A673 (cell line): Measurements from ENCODE around the gene CNIH3. TPM values are rescaled to one million over a fixed set of nuclear protein-coding genes. Genes with fewer than 3 reads are reported as not detected.
"Not testable (repeated sequence)": the region's sequence is repeated elsewhere in the genome, so short reads cannot be mapped to it uniquely, and the experiment has no call there.

ENCODE experiments used
- Bru-seq: library from RNA; stranded (reverse); fragments of 400-500 nt; gene quantifications from one replicate; lab custom pipeline; 2021; lab: Mats Ljungman, UMichigan
- BruChase-seq, 2 experiments: library from RNA; stranded (reverse); fragments of 400-500 nt; gene quantifications; one replicate each; lab custom pipeline; 2021; lab: Mats Ljungman, UMichigan
- BruUV-seq: library from RNA; stranded (reverse); fragments of 400-500 nt; replicated peaks from 2 replicates; lab custom pipeline; 2021; lab: Mats Ljungman, UMichigan
- CTCF ChIA-PET: fragments of 300-600 bp; sonication (Branson Sonifier 250); formaldehyde crosslinking; loops from one replicate; lab custom pipeline; 2022; ENCODE audit warnings: antibody characterized with exemption; lab: Charles Lee
- POLR2A ChIA-PET: fragments of 300-600 bp; sonication (Branson Sonifier 250); formaldehyde crosslinking; loops from one replicate; lab custom pipeline; 2022; ENCODE audit warnings: antibody characterized with exemption; ENCODE audit not compliant: low non-redundant PET; lab: Charles Lee
- DNase-seq: peaks from one replicate; pipeline ENCODE4 v3.0.0-alpha.2; 2015; ENCODE audit warnings: low spot score
- H3K27ac ChIP-seq: fragments of 200-600 bp; sonication (generic); 2 replicates; pipeline ENCODE4 v1.5.1; 2016; ENCODE audit warnings: mixed run types, low read depth, mild to moderate bottlenecking, mixed read lengths, antibody characterized with exemption, low read length; ENCODE audit not compliant: poor library complexity, severe bottlenecking
- H3K27me3 ChIP-seq: fragments of 200-600 bp; sonication (generic); replicated peaks from 2 replicates; pipeline ENCODE4 v1.6.1; 2017; ENCODE audit warnings: mixed run types, low read depth, mild to moderate bottlenecking, mixed read lengths, antibody characterized with exemption, low read length; ENCODE audit not compliant: insufficient read depth, poor library complexity
- H3K36me3 ChIP-seq: fragments of 200-600 bp; sonication (generic); 2 replicates; pipeline ENCODE4 v1.6.1; 2016; ENCODE audit warnings: mixed run types, mild to moderate bottlenecking, mixed read lengths, antibody characterized with exemption, low read length; ENCODE audit not compliant: insufficient read depth, poor library complexity, severe bottlenecking
- H3K4me1 ChIP-seq: fragments of 200-600 bp; sonication (generic); 2 replicates; pipeline ENCODE4 v1.6.1; 2017; ENCODE audit warnings: mixed run types, mild to moderate bottlenecking, mixed read lengths, antibody characterized with exemption, low read length; ENCODE audit not compliant: insufficient read depth, poor library complexity, severe bottlenecking
- H3K4me3 ChIP-seq: fragments of 200-600 bp; sonication (generic); 2 replicates; pipeline ENCODE4 v1.5.1; 2016; ENCODE audit warnings: low read depth, mixed run types, mild to moderate bottlenecking, mixed read lengths, low read length; ENCODE audit not compliant: poor library complexity, severe bottlenecking
- H3K9me3 ChIP-seq: fragments of 200-600 bp; sonication (generic); 2 replicates; pipeline ENCODE4 v1.6.1; 2016; ENCODE audit warnings: mixed run types, low read depth, mild to moderate bottlenecking, mixed read lengths, antibody characterized with exemption, low read length; ENCODE audit not compliant: poor library complexity, severe bottlenecking
- EZH2 ChIP-seq: fragments of 200-600 bp; sonication (generic); IDR thresholded peaks from 2 replicates; pipeline ENCODE4 v1.6.1; 2017; ENCODE audit warnings: borderline replicate concordance, low read depth, mild to moderate bottlenecking, mixed read lengths, antibody characterized with exemption, low read length; ENCODE audit not compliant: poor library complexity, severe bottlenecking
- intact Hi-C: fragments of 100-400 bp; cut with micrococcal nuclease; formaldehyde crosslinking; loops from one replicate; pipeline ENCODE4 v1.10.0; 2022; ENCODE audit not compliant: unreplicated experiment
- long read RNA-seq: library from polyadenylated mRNA; stranded (forward); transcript quantifications from one replicate; pipeline ENCODE4 v2.0.0, GENCODE V29; 2022
- total RNA-seq: library from RNA; stranded (reverse); gene quantifications from 2 replicates; pipeline ENCODE4 v1.2.3, GENCODE V29; 2021
- TF ChIP-seq, protein P1 (sequence below): fragments of 300-800, 200-600 bp; sonication (generic); conservative IDR thresholded peaks from 2 replicates; pipeline ENCODE4 v1.5.1; 2017; ENCODE audit warnings: low read depth, mild to moderate bottlenecking, antibody characterized with exemption, low read length, moderate library complexity, mixed read lengths

Gene CNIH3
- total RNA-seq: 3.7 and 3.8 TPM in 2 replicates
- Bru-seq, nascent RNA: percentile 24 among the genes with signal in this experiment
- BruChase-seq, experiment 1, labeled RNA remaining after a 2-hour chase: percentile 21 among the genes with signal in this experiment
- percentile 21 among the genes with signal in this experiment for BruChase-seq, experiment 2, labeled RNA remaining after a 6-hour chase
- long read RNA-seq, partial matches to known transcripts: 0 of 5 reads
- long read RNA-seq, other reads (novel, unspliced or antisense): 2 of 5 reads

DNA sequence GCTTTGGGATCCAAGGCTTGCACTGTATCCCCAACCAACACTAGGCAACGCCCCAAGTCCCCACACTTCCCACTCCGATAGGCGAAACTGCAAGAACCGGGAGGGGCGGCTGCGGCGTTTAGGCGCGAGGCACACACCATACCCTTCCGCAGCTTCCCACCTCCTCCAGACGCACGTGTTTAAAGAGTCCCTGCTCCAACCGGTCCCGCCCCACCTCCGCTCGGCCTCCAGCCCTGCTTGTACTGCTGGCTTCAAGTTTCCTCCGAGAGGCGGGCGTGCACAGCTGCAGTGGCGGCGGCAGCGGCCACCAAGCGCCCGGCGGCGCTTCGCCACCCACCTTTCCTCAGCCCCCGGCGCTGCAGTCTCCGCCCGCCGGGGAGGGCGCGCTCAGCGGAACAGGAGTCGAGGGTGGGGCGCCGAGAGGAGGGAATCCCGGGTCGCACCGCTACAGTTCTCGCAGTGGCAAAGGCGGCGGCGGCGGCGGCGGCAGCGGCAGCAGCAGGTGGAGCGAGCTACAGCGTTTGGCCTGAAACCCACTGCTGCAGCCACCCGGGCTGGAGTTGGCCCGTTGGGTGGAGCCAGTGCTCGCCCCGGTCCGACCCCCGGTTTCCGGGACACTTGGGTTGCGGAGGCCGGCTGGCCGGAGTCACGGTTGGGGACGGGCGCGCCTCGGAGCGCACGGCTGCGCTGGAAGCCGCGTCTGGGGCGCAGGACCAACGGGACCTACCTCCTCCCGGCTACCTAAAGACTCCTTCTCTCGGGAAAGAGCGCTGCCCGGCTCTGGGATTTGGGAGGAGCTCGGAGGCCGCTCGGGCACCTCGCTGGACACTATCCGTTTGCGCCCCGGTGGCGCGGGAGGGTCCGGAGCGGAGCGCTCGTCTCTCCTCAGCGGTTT is at the start of gene CNIH3:
CNIH3 (plus strand) TSS at position 457 of the 895 bp plus-strand sequence. CDS start 858 bp downstream, outside the sequence.
- Histone ChIP-seq H3K4me1 (peaks cover 6% of the 10 kb centered on the region), H3K4me3 (peak within 1 kb of the TSS; percentile 42), H3K27me3 (peaks cover 62% of the 10 kb centered on the region), H3K36me3 (no peaks in the 10 kb centered on the region), H3K27ac (no peak within 1 kb of the TSS), H3K9me3 (no peaks in the 10 kb centered on the region)
- BruUV-seq: no TSS peak
- DNase-seq: peak; percentile 71
- ChIA-PET CTCF (no interaction called here), POLR2A (interaction anchor here (0.6 kb wide), 1 partner anchor 1087 kb away, joined by 3 read pairs; no protein-coding TSS in a partner anchor)
- intact Hi-C loops: loop anchor here (5.0 kb wide), 1 partner anchor 99 kb away; no protein-coding TSS in a partner anchor
- peak; percentile 74 for TF ChIP-seq EZH2
- TF ChIP-seq, protein P1, sequence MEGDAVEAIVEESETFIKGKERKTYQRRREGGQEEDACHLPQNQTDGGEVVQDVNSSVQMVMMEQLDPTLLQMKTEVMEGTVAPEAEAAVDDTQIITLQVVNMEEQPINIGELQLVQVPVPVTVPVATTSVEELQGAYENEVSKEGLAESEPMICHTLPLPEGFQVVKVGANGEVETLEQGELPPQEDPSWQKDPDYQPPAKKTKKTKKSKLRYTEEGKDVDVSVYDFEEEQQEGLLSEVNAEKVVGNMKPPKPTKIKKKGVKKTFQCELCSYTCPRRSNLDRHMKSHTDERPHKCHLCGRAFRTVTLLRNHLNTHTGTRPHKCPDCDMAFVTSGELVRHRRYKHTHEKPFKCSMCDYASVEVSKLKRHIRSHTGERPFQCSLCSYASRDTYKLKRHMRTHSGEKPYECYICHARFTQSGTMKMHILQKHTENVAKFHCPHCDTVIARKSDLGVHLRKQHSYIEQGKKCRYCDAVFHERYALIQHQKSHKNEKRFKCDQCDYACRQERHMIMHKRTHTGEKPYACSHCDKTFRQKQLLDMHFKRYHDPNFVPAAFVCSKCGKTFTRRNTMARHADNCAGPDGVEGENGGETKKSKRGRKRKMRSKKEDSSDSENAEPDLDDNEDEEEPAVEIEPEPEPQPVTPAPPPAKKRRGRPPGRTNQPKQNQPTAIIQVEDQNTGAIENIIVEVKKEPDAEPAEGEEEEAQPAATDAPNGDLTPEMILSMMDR: no peak

DNA sequence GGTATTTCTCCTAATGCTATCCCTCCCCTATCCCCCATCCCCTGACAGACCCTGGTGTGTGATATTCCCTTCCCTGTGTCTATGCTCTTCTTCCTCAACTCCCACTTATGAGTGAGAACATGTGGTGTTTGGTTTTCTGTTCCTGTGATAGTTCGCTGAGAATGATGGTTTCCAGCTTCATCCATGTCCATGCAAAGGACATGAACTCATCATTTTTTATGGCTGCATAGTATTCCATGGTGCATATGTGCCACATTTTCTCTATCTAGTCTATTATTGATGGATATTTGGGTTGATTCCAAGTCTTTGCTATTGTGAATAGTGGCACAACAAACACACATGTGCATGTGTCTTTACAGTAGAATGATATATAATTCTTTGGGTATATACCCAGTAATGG is 49.6 kb upstream of the CNIH3 start:
- BruUV-seq, intact Hi-C loops, POLR2A ChIA-PET, H3K36me3 ChIP-seq, CTCF ChIA-PET, H3K4me3 ChIP-seq, DNase-seq, H3K4me1 ChIP-seq, H3K27me3 ChIP-seq, H3K9me3 ChIP-seq, H3K27ac ChIP-seq: not testable (repeated sequence)

DNA sequence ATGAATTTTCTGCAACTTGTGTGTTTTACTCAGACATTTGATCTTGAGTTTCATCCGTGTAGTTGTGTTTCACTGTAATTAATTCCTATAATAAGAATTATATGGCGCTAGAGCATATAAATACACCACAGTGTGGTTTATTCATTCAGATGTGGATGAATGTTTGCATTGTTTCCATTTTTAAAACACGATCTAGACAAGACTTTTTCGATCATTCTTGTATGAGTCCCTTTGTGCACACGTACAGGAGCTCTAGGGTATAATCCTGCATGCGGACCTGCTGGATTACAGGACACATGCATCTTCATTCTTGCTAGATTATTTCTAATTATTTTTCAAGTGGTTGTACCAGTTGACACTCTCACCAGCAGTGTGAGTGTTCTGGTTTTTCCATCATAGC is 46.8 kb upstream of the CNIH3 start:
- CTCF ChIA-PET: no interaction called here
- no TSS peak for BruUV-seq
- intact Hi-C loops: no loop called here

DNA sequence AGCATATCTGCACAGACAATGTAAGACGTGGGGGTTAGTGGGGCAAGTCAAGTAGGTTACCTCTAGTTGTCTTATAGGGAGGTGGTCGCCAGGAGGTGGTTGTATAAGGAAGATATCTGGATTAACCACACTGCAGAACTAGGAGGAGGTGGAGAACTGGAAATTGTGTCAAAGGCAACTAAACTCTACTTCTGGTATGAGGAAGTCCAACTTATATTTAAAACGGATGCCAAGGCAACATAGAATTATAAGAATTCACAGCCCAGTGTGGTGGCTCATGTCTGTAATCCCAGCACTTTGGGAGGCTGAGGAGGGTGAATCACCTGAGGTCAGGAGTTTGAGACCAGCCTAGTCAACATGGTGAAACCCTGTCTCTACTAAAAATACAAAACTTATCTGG is 44.1 kb upstream of the CNIH3 start:
- intact Hi-C loops, BruUV-seq, DNase-seq: not testable (repeated sequence)

More for the DNA sequence above, 46.8 kb upstream of the CNIH3 start:
- Histone ChIP-seq H3K27ac (no peak overlapping the region), H3K4me3 (no peak overlapping the region), H3K9me3 (no peaks in the 10 kb centered on the region), H3K27me3 (peaks cover 3% of the 10 kb centered on the region), H3K36me3 (no peaks in the 10 kb centered on the region), H3K4me1 (no peaks in the 10 kb centered on the region)
- DNase-seq: no peak
- TF ChIP-seq, protein P1: no peak
- TF ChIP-seq EZH2: no peak
- POLR2A ChIA-PET: no interaction called here

More for the DNA sequence above, 44.1 kb upstream of the CNIH3 start:
- POLR2A ChIA-PET, H3K4me1 ChIP-seq, CTCF ChIA-PET, H3K27me3 ChIP-seq, H3K4me3 ChIP-seq, H3K27ac ChIP-seq, H3K36me3 ChIP-seq, H3K9me3 ChIP-seq: not testable (repeated sequence)
